Ishikawa (cell line): ENCODE data around the gene TFF3.

Source experiments
- CEBPB ChIP-seq: IDR thresholded peaks from 2 replicates; pipeline ENCODE4 v1.6.1; 2012
- CREB1 ChIP-seq: IDR thresholded peaks from 2 replicates; pipeline ENCODE4 v1.6.1; 2012; ENCODE audit warnings: low read depth
- EGR1 ChIP-seq: IDR thresholded peaks from 2 replicates; pipeline ENCODE4 v1.6.1; 2012
- EP300 ChIP-seq: IDR thresholded peaks from 2 replicates; pipeline ENCODE4 v1.6.1; 2012; ENCODE audit warnings: borderline replicate concordance
- FOXM1 ChIP-seq: IDR thresholded peaks from 2 replicates; pipeline ENCODE4 v1.6.1; 2012; ENCODE audit warnings: low read depth, borderline replicate concordance
- MAX ChIP-seq: IDR thresholded peaks from 2 replicates; pipeline ENCODE4 v1.6.1; 2012
- NFIC ChIP-seq: IDR thresholded peaks from 2 replicates; pipeline ENCODE4 v1.6.1; 2012
- RAD21 ChIP-seq: IDR thresholded peaks from 2 replicates; pipeline ENCODE4 v1.6.1; 2012; ENCODE audit warnings: low read depth
- REST ChIP-seq: IDR thresholded peaks from 2 replicates; pipeline ENCODE4 v1.6.1; 2012; ENCODE audit warnings: low read depth, mild to moderate bottlenecking
- TAF1 ChIP-seq: IDR thresholded peaks from 2 replicates; pipeline ENCODE4 v1.6.1; 2012; ENCODE audit warnings: low read depth, mild to moderate bottlenecking
- TCF12 ChIP-seq: IDR thresholded peaks from 2 replicates; pipeline ENCODE4 v1.6.1; 2012; ENCODE audit warnings: low read depth
- TEAD4 ChIP-seq: IDR thresholded peaks from 2 replicates; pipeline ENCODE4 v1.6.1; 2012
- USF1 ChIP-seq: IDR thresholded peaks from 2 replicates; pipeline ENCODE4 v1.6.1; 2012
- YY1 ChIP-seq: IDR thresholded peaks from 2 replicates; pipeline ENCODE4 v1.6.1; 2012; ENCODE audit warnings: low read depth
- ZBTB7A ChIP-seq: IDR thresholded peaks from 2 replicates; pipeline ENCODE4 v1.6.1; 2012; ENCODE audit warnings: low read depth

Gene TFF3

GRCh38 chr21:42286416-42286815, 28.8 kb downstream of the TFF3 start:
- TF ChIP-seq TAF1: no peak
- no peak for TF ChIP-seq CREB1
- no peak for TF ChIP-seq FOXM1
- no peak for TF ChIP-seq TEAD4
- TF ChIP-seq EGR1: no peak
- no peak for TF ChIP-seq EP300
- TF ChIP-seq USF1: no peak
- TF ChIP-seq ZBTB7A: no peak

- TF ChIP-seq ZBTB7A: no peak
- no peak for TF ChIP-seq MAX
- no peak for TF ChIP-seq TCF12
- TF ChIP-seq REST: no peak
- no peak for TF ChIP-seq TAF1
- TF ChIP-seq CEBPB: no peak
- no peak for TF ChIP-seq NFIC
- TF ChIP-seq USF1: no peak
- TF ChIP-seq EP300: no peak
- TF ChIP-seq RAD21: no peak
- TF ChIP-seq FOXM1: no peak
- no peak for TF ChIP-seq TEAD4
- TF ChIP-seq YY1: no peak
Observed at GRCh38 chr21:42285569-42286245, 29.5 kb downstream of the TFF3 start.

GRCh38 chr21:42282715-42283114, 32.5 kb downstream of the TFF3 start:
- TF ChIP-seq RAD21 (no peak), USF1 (no peak), ZBTB7A (no peak), REST (no peak), NFIC (no peak), FOXM1 (no peak), CEBPB (no peak), TAF1 (no peak), MAX (no peak), CREB1 (no peak), YY1 (no peak), TEAD4 (no peak), TCF12 (no peak), EGR1 (no peak), EP300 (no peak)

- TF ChIP-seq CREB1 (no peak), EP300 (no peak), TCF12 (no peak), RAD21 (no peak), FOXM1 (no peak), USF1 (no peak), TAF1 (no peak), TEAD4 (no peak), EGR1 (no peak), CEBPB (no peak), NFIC (no peak), MAX (no peak), REST (no peak)
Observed at GRCh38 chr21:42282021-42282420, 33.2 kb downstream of the TFF3 start.
